Retinal pigment epithelial cell (primary cell): ENCODE measurements around the gene NRP1.

Experiments
- DNase-seq: peaks from one replicate; pipeline ENCODE4 v3.0.0-alpha.2; 2010; ENCODE audit warnings: low read depth
- H3K4me3 ChIP-seq: 2 replicates; pipeline ENCODE4 v1.5.1; 2011; ENCODE audit warnings: mild to moderate bottlenecking, low read length, control low read depth, moderate library complexity
- TF ChIP-seq, protein P1 (sequence below): conservative IDR thresholded peaks from 2 replicates; pipeline ENCODE4 v1.5.1; 2011; ENCODE audit warnings: low read depth, low read length, control low read depth, inconsistent platforms

Gene NRP1

GRCh38 chr10:33293076-33293475 lies 41.4 kb downstream of the NRP1 start:
- TF ChIP-seq, protein P1, sequence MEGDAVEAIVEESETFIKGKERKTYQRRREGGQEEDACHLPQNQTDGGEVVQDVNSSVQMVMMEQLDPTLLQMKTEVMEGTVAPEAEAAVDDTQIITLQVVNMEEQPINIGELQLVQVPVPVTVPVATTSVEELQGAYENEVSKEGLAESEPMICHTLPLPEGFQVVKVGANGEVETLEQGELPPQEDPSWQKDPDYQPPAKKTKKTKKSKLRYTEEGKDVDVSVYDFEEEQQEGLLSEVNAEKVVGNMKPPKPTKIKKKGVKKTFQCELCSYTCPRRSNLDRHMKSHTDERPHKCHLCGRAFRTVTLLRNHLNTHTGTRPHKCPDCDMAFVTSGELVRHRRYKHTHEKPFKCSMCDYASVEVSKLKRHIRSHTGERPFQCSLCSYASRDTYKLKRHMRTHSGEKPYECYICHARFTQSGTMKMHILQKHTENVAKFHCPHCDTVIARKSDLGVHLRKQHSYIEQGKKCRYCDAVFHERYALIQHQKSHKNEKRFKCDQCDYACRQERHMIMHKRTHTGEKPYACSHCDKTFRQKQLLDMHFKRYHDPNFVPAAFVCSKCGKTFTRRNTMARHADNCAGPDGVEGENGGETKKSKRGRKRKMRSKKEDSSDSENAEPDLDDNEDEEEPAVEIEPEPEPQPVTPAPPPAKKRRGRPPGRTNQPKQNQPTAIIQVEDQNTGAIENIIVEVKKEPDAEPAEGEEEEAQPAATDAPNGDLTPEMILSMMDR = no peak
- no peak overlapping the region for H3K4me3 ChIP-seq
- no peak for DNase-seq

GRCh38 chr10:33291053-33291592 lies 43.3 kb downstream of the NRP1 start:
- no peak overlapping the region for H3K4me3 ChIP-seq
- TF ChIP-seq, protein P1 = no peak
- peak; percentile 76 for DNase-seq

- peak; percentile 64 for DNase-seq
- TF ChIP-seq, protein P1 = peak; percentile 40
- H3K4me3 ChIP-seq = no peak overlapping the region
Measured at GRCh38 chr10:33290321-33291052, 44.0 kb downstream of the NRP1 start.

DNA sequence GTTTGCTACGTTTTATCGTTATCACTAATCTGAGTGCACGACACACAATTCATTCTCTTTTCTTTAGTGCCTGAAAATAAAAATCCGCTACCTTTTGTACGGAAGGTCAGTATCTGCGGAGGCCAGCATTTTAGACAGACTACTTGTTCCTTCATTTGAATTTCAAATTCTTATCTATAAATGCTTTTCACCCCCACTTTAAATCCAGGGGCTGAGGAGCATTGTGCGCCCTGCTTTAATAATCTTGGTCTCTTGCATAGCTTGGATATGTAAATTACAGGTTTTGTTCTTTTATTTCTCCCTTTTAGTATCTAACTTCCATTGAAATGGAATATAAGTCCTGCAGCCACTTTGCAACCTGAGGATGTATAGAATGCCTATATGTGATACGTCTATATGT lies 44.7 kb downstream of the NRP1 start:
- DNase-seq = no peak
- TF ChIP-seq, protein P1 = no peak
- H3K4me3 ChIP-seq = no peak overlapping the region

DNA sequence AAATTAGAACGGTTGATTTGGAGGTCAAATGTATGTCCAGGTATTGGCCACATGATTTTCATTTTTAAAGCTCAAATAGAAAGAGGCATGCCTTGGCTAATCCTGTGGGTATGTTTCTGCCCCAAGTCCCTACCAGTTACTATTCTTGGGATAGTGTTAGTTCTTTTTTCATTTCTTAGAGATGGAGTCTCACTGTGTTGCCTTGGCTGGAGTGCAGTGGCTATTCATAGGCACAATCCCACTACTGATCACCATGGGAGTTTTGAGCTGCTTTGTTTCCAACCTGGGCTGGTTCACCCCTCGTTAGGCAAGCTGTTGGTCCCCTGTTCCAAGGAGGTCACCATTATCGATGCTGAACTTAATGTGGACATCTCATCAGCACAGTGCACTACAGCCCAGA lies 46.3 kb downstream of the NRP1 start:
- no peak for DNase-seq
- TF ChIP-seq, protein P1 = no peak
- H3K4me3 ChIP-seq = no peak overlapping the region

DNA sequence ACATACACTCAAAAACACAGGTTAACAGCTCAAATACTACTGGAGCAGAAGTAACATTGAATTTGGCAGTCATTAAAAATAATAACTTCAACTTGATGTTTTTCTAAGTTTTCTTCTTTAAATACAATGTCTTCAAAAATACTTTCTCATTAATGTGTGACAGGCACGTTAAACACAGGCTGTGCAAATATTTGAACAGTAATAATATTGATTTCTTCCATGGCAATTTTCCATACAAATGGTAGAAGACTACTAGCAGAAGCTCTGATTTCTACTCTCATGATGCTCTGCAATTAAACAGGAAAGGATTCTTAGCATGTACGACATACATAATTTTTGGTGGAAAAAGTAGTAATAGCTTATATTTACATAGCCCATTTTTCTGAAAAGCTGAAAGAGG lies 47.4 kb downstream of the NRP1 start:
- no peak for DNase-seq
- TF ChIP-seq, protein P1 = no peak
- H3K4me3 ChIP-seq = no peak overlapping the region

DNA sequence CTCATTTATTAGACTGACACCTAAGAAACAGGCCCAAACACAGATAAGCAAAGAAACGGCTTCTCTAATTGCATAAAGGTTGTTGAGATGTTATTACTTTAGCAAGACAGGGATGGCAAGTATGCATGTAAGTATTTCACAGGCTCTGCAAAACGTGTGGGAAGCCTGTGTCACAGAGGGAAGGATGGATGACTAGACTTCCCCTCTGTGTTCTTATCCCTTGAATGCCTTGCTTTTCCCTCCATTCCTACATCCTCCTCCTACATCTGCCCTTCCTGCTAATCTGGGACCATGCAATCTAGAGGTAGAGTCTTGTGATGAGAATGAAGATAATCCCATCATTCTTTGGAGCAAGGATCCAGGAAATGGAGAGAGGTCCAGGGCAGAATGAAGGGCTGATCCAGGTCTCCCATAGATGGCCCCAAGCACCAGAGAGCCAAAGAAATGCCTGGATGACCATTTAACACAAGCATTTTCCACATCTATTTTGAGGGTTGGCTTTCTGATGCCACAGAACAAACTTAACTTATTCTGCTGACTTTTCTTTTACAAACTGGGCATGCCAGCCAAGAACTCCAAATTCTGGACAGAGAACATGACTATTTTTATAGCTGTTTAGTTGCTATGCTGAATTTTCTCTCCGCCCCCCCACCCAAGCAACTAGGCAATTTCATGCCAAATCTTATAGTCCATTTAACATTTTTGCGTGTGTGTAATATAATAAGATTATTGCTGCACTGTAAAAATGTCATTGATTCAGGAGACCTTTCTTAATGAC lies 48.1 kb downstream of the NRP1 start:
- no peak for DNase-seq
- no peak overlapping the region for H3K4me3 ChIP-seq
- TF ChIP-seq, protein P1 = no peak
